Neutrophil (primary cell): Measurements from ENCODE around the gene EMILIN2.
"Not testable (repeated sequence)": the region's sequence is repeated elsewhere in the genome, so short reads cannot be mapped to it uniquely, and the experiment has no call there.

ENCODE experiments used
- H3K27ac ChIP-seq: fragments of 200-600 bp; sonication (generic); 2 replicates; pipeline ENCODE4 v1.5.1; 2016; ENCODE audit warnings: mild to moderate bottlenecking, moderate library complexity
- H3K27me3 ChIP-seq: fragments of 200-600 bp; sonication (generic); 2 replicates; pipeline ENCODE4 v1.6.0; 2016; ENCODE audit warnings: mild to moderate bottlenecking
- H3K36me3 ChIP-seq: fragments of 200-600 bp; sonication (generic); 2 replicates; pipeline ENCODE4 v1.5.1; 2017
- H3K4me1 ChIP-seq, 2 experiments: fragments of 200-600 bp in 1 of 2; sonication (generic) in 1 of 2; 1 replicate in 1 of 2; 2 replicates in 1 of 2; pipeline versions ENCODE4 v1.5.1 to v1.6.1; 2013 to 2016; ENCODE audit warnings: low read depth in 1 of 2, low read length in 1 of 2, mild to moderate bottlenecking in 1 of 2, moderate library complexity in 1 of 2; ENCODE audit not compliant: control insufficient read depth in 1 of 2, insufficient read depth in 1 of 2
- H3K4me3 ChIP-seq, 2 experiments: fragments of 200-600 bp in 1 of 2; sonication (generic) in 1 of 2; 1 replicate in 1 of 2; 2 replicates in 1 of 2; pipeline ENCODE4 v1.5.1; 2013 to 2016; ENCODE audit warnings: low read depth in 1 of 2, low read length in 1 of 2, mild to moderate bottlenecking in 1 of 2, moderate library complexity in 1 of 2
- H3K9me3 ChIP-seq: fragments of 200-600 bp; sonication (generic); 2 replicates; pipeline ENCODE4 v1.5.1; 2016
- TF ChIP-seq, protein P1 (sequence below): fragments of 200-600 bp; sonication (generic); IDR thresholded peaks from 2 replicates; pipeline ENCODE4 v1.5.1; 2016; ENCODE audit warnings: antibody characterized with exemption

EMILIN2 gene

DNA sequence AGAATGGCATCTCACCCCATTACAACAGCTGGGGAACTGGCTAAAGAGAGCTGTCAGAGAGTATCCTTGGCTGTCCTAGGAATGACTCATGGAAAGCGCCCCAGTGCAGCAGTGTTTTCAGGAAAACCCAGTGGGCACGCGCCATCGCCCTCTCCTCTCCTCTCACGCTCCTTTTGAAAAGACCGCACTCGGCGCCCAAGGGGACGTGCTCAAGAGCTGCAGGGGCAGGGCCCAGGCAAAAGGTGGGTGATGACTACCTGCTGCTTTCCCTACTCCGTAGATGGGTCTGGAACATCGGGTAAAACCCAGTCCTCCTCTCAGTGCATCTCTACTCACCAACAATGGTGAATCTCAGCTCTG lies 68.1 kb downstream of the EMILIN2 start:
- TF ChIP-seq, protein P1, sequence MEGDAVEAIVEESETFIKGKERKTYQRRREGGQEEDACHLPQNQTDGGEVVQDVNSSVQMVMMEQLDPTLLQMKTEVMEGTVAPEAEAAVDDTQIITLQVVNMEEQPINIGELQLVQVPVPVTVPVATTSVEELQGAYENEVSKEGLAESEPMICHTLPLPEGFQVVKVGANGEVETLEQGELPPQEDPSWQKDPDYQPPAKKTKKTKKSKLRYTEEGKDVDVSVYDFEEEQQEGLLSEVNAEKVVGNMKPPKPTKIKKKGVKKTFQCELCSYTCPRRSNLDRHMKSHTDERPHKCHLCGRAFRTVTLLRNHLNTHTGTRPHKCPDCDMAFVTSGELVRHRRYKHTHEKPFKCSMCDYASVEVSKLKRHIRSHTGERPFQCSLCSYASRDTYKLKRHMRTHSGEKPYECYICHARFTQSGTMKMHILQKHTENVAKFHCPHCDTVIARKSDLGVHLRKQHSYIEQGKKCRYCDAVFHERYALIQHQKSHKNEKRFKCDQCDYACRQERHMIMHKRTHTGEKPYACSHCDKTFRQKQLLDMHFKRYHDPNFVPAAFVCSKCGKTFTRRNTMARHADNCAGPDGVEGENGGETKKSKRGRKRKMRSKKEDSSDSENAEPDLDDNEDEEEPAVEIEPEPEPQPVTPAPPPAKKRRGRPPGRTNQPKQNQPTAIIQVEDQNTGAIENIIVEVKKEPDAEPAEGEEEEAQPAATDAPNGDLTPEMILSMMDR, result no peak
- Histone ChIP-seq H3K4me1 (no peaks in the 10 kb centered on the region), H3K9me3 (no peaks in the 10 kb centered on the region), H3K4me3 (no peak overlapping the region), H3K36me3 (peaks cover 94% of the 10 kb centered on the region), H3K27me3 (no peaks in the 10 kb centered on the region), H3K27ac (no peak overlapping the region)

DNA sequence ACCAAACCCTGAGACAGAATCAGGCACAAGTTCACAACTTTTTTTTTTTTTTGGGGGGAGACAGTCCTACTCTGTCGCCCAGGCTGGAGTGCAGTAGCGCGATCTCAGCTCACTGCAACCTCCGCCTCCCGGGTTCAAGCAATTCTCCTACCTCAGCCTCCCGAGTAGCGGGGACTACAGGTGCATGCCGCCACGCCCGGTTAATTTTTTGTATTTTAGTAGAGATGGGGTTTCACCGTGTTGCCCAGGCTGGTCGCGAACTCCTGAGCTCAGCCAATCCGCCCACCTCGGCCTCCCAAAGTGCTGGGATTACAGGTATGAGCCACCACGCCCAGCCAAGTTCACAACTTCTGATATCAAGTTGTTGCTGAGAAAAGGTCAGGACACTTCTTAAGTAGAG lies 68.7 kb downstream of the EMILIN2 start:
- not testable (repeated sequence) for H3K4me3 ChIP-seq, H3K27ac ChIP-seq, H3K27me3 ChIP-seq, H3K9me3 ChIP-seq, H3K4me1 ChIP-seq
- H3K36me3 ChIP-seq, result peaks cover 96% of the 10 kb centered on the region

DNA sequence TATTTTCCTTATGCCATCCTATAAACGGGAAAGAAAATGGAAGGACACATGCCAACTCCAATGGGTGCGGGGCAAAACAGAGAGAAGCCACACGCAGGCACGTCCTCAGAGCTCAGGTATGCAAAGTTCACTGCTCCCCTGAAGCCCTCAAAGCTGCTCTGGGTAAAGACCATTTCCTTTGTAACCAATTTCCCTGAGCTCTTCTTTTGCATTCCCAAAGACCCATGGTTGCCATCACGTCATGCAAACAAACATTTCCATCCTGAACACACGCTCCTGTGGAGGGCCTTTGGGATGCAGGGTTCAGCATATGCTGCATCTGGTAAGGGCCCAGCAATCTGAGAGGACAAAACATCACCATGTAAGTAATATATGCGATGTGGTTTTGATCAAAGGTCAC lies 69.4 kb downstream of the EMILIN2 start:
- Histone ChIP-seq H3K4me3 (no peak overlapping the region), H3K4me1 (no peaks in the 10 kb centered on the region), H3K9me3 (no peaks in the 10 kb centered on the region), H3K36me3 (peaks cover 96% of the 10 kb centered on the region), H3K27me3 (no peaks in the 10 kb centered on the region), H3K27ac (peak overlapping the region; percentile 3)
- TF ChIP-seq, protein P1, result no peak

DNA sequence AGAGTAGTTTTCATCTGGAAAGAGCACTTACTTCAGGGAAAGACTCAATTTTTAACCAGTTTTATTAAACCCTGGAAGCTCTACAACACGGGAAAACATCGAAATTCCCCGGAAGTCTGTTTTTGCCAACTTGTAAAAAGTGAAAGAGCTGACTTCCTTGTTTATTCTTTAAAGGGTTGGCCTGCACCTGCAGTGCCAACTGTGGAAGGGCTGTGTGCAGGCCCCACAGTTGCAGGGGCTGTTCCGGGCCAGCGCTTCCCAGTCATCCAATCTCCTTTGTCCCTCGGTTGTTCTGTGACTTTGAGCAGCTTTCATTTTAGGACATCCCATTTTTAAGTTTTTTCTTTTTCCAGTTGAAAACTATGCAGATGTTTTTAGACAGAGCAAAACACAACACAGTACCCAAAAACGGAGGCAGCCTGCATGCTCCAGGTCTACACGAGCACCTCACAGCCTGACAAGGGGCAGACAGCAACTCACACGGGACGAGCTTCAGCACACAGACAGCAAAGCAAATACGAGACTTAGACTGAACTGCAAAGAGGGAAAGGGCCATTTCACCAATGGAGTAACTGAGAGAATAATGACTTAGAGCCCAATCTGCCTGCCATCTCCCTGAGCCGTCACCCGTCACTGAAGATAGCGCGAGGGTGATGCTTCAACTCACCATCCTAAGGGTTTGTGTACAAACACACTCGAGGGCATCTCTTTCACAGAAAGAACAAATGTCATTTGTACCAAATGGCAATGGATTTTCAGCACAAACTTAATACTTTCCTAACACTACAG lies 70.6 kb downstream of the EMILIN2 start:
- Histone ChIP-seq H3K27me3 (no peaks in the 10 kb centered on the region), H3K36me3 (peaks cover 100% of the 10 kb centered on the region), H3K4me3 (no peak overlapping the region), H3K4me1 (no peaks in the 10 kb centered on the region), H3K9me3 (no peaks in the 10 kb centered on the region), H3K27ac (peak overlapping the region; percentile 45)
- TF ChIP-seq, protein P1, result no peak

DNA sequence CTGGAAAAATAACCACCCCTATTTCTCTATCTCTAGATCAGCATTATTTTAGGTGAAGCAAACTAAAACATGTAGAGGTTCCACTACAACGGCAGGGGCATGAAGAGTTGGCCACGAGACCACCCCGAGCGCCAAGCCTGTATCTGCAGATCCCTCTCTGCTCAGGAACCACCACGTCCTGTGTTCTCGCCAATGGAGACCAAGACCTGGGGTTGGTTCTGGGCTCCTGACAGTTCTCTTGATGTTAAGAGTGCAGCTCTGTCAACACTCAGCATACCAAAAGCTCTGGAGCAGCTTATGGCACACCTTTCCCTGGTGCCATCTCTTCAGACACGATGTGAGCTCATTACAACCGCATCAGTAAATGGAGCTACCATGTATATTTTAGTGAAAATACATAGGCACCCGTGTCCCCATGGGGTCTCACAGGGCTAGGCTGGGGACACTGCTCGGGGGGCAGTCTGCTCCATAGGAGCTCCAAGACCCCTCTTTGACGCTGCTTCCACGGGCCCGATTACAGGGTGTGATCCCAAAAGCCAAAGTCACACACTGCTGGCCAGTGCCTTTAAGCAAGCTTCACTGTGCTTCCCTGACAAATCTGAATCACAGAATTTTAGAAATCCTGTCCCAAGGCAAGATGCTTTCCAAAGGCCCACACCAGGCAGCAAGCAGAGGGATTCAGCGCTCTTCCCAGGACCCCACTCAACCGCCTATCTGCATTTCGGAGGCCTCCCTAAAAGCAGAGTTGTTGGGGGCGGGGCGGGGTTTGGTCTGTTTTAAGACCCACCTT lies 72.2 kb downstream of the EMILIN2 start:
- Histone ChIP-seq H3K4me3 (no peak overlapping the region), H3K27me3 (no peaks in the 10 kb centered on the region), H3K9me3 (no peaks in the 10 kb centered on the region), H3K27ac (no peak overlapping the region), H3K36me3 (peaks cover 100% of the 10 kb centered on the region), H3K4me1 (no peaks in the 10 kb centered on the region)
- TF ChIP-seq, protein P1, result no peak

DNA sequence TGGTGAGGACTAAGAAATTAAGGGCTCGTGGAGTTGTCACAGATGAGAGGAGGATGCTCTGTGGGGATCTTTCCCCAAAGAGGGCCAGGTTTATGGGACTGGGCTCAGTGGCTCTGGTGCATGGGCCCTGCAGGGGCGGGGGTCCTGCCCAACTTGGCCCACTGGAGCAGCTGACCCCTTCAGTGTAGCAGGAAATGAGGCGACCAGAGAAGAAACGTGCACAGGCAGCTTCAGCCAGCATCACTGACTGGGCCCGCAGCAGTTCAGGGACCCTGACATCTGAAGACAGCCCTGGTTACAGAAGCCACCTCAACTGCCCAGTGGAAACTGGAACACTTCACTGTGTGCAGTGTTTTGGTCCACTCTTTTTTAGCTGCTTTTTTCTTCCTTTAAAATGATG lies 72.8 kb downstream of the EMILIN2 start:
- H3K27me3 ChIP-seq, result no peaks in the 10 kb centered on the region
- no peaks in the 10 kb centered on the region for H3K4me1 ChIP-seq
- no peaks in the 10 kb centered on the region for H3K9me3 ChIP-seq
- H3K27ac ChIP-seq, result no peak overlapping the region
- no peak overlapping the region for H3K4me3 ChIP-seq
- H3K36me3 ChIP-seq, result peaks cover 100% of the 10 kb centered on the region
- TF ChIP-seq, protein P1, result no peak
